HCEC 1CT (cell line): Measurements from ENCODE around the gene LETM1.

Experiments used
- DNase-seq: peaks from one replicate; pipeline ENCODE4 v3.0.0-alpha.2; 2017

LETM1 gene

DNA sequence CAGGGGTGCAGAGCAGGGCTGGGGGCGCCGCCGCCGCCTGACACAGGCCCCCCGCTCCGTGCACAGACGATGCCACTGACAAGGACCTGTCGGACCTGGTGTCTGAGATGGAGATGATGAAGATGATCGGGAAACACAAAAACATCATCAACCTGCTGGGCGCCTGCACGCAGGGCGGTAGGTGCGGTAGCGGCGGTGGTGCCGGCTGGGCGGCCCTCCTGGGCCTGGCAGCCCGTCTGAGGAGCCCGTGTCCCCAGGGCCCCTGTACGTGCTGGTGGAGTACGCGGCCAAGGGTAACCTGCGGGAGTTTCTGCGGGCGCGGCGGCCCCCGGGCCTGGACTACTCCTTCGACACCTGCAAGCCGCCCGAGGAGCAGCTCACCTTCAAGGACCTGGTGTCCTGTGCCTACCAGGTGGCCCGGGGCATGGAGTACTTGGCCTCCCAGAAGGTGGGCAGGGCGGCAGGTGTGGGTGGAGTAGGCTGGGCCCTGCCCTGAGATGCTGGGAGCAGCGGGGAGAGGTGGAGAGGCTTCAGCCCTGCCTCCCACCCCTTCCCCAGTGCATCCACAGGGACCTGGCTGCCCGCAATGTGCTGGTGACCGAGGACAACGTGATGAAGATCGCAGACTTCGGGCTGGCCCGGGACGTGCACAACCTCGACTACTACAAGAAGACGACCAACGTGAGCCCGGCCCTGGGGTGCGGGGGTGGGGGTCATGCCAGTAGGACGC is 50.3 kb downstream of the LETM1 start:
- DNase-seq = no peak

DNA sequence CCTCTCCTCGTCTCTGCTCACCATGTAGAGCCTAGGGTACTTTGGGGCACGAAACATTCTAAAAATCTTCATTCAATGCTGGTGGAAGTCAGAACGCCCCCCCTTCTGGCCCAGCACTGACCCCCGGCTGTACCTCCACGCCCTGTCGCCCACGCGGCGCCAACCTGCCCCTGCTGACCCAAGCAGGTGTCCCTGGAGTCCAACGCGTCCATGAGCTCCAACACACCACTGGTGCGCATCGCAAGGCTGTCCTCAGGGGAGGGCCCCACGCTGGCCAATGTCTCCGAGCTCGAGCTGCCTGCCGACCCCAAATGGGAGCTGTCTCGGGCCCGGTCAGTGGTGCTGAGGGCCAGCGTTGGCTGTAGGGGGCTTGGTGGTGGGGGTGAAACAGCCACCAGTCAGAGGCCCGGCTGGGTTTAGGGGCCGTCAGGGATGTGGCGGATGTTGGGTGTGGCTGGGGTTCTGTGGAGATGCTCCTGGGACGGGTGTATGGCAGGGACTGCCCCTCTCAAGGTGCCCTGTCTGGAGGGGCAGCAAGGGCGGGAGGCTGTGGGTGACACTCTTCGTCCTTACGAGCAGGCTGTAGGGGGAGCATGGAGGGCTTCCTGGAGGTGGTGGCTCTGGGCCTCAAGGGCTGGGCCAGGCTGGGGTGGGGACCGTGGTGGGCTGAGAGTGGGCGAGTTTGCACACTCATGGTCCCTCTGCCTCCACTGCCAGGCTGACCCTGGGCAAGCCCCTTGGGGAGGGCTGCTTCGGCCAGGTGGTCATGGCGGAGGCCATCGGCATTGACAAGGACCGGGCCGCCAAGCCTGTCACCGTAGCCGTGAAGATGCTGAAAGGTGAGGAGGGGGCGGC is 51.1 kb downstream of the LETM1 start:
- no peak for DNase-seq

DNA sequence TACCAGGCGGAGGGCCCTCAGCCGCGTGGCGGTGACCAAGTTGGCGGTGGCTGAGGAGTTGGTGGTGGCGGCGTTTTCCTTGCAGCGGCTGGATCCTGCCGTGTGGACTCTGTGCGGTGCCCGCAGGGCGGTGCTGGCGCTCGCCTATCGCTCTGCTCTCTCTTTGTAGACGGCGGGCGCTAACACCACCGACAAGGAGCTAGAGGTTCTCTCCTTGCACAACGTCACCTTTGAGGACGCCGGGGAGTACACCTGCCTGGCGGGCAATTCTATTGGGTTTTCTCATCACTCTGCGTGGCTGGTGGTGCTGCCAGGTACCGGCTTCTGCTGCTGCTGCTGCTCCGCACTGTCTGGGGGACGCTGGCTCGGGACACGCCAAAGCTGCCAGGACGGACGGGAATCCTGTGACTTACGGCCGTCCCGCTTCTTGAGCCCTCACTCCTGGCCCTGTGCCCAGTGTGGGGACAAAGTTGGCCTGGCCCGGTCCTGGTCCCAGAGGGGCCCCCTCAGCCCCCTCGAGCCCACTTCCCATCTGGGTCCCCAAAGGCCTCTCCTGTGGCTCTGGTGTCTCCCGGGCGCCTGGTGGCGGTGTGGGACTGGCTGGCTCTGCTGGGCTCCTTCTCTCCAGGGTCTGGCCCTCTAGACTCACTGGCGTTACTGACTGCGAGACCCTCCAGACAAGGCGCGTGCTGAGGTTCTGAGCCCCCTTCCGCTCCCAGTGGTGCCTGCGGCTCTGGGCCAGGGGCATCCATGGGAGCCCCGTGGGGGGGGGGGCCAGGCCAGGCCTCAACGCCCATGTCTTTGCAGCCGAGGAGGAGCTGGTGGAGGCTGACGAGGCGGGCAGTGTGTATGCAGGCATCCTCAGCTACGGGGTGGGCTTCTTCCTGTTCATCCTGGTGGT is 52.2 kb downstream of the LETM1 start:
- no peak for DNase-seq

DNA sequence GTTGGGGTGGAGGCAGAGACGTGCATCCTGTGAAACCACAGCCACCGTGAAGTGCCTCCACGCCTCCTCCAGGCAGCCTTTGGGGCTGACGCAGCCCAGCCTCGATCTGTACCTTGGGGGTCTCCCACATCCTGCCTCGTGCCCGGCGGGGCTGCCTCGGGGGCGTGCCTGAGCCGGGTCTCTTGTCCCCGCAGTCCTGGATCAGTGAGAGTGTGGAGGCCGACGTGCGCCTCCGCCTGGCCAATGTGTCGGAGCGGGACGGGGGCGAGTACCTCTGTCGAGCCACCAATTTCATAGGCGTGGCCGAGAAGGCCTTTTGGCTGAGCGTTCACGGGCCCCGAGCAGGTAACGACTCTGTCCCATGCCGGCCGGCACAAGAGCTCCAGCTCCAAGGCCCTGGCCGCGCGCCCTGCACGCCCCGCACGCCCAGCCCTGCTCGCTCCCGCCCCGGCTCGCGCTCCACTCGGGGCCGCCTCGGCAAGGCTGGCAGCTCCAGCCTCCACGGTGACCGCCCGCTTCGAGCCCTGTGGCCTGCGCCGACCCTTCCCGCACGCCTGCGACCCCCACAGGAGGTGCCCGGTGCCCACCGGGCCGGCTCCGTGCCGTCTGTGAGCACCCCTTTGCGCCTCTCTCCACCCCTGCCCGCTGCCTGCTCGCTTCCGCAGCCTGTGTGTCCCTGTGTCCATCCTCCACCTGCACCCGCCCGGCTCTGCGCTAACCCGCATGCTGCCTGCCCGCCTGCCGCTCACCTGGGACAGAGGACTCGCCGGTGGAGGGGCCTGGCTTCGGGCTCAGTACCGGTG is 53.0 kb downstream of the LETM1 start:
- DNase-seq = no peak

- DNase-seq = no peak
These were observed 53.7 kb downstream of the LETM1 start for GRCh38 chr4:1802151-1802715.

- DNase-seq = no peak
These were observed 54.5 kb downstream of the LETM1 start for GRCh38 chr4:1801286-1801958.

DNA sequence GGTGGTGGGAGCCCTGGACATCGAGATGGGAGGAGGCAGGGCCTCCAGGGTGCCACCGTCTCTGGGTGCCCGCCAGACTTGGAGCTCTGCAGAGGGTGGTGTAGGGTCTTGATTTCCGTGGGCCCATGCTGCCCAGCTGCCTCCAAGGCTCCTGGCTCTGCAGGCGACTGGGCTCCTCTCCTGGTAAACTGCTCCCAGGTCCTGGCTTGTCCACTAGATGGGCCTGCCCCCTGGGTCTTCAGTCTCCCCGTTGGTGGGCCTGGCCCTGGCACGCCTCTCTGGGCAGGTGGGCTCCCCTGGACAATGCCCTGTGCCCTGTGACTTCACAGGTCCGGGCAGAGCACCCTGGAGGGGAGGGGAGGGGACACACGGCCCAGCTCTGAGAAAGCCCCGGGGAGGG is 55.2 kb downstream of the LETM1 start:
- DNase-seq = no peak

GRCh38 chr4:1799387-1800375 is 56.3 kb downstream of the LETM1 start:
- DNase-seq = no peak

- DNase-seq = no peak
These were observed 57.2 kb downstream of the LETM1 start for GRCh38 chr4:1798580-1799386.

GRCh38 chr4:1797861-1798579 is 57.9 kb downstream of the LETM1 start:
- no peak for DNase-seq

GRCh38 chr4:1797298-1797860 is 58.6 kb downstream of the LETM1 start:
- DNase-seq = no peak

DNA sequence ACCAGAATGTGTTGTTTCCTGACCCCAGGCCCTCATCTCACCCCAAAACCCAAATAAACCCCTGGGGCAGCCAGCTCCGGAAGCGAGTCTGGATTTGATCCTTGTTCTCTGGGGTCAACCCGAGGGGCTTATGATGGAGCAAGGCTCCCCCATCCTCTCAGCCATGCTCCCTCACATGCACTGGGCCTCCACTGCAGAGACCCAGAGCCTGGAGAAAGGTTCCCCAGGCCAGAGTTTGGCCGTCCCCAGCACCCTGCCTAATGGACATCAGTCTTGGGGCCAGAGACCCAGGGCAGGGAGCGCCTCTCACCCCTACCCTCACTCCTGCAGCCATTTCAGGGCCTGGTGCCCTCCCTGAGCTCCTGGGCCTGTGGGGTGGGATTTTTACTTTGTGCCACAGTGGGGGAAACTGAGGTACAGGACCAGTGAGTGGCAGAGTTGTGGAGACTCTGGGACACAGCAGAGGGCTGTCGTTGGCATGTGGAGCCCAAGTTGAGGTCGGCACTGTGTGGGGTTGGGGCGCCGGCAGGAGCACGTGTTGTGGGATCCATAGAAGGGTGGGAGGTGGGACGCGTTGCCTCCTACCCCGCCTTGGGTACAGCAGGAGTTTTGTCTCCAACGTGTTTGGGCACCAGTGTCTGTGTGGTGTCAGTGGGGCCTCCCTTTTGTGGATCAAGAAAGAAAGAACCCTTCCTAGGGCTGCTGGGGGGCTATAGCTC is 59.3 kb downstream of the LETM1 start:
- no peak for DNase-seq

DNA sequence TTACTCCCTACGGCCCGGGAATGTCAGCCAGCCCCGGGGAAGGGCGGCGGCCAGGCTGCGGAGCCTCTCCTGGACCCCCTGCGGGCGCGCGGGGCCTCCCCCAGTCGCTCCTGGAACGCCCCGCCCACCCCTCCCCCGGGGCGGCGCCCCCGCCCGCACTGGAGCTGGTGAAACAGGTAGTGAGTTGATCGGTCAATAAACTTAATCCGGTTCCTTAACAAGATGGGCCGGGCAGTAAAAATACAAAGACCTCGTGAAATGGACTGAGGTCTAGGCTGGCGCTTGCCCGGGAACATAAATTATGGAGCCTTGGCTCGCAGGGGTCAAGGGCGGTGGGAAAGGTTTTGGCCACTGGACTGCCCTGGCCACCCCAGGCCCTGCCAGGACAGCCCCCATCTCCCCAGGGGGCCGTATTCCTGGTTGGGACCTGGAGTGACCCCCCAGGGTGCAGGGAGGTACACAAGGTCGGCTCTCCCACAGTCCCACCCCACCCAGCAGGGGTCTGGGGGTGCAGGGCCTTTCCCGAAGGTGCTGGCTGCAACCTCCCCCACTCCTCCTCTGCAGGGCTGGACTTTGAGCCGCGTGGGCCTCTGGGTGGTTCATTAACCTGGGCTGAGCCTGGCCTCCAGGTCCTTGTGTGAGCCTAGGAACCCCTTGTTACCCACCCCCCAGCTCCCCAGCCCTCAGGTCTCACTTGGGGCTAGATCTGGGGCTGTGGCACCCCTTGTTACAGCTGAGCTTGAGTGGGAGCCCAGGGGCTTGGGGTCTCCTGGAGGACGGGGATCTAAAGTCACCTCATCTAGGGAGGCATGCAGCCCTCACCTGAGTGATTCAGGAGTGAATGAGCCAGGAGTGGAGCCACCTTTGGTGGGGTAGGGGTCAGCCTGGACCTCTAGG is 60.4 kb downstream of the LETM1 start:
- DNase-seq = no peak

GRCh38 chr4:1794809-1795298 is 61.1 kb downstream of the LETM1 start:
- DNase-seq = no peak

- no peak for DNase-seq
These were observed 61.8 kb downstream of the LETM1 start for GRCh38 chr4:1793940-1794808.
